Activated naive CD4-positive, alpha-beta T cell treated with anti-CD3 and anti-CD28 coated beads, Interleukin-2, amount 50 U/mL, for 16 hours (primary cell): Measurements from ENCODE around the gene N4BP2L2.
"Not testable (repeated sequence)": the region's sequence is repeated elsewhere in the genome, so short reads cannot be mapped to it uniquely, and the experiment has no call there.

Source experiments
- DNase-seq: peaks from one replicate; pipeline ENCODE4 v3.0.0-alpha.2; 2020

Gene N4BP2L2

GRCh38 chr13:32538621-32539246 lies at the start of gene N4BP2L2:
TSS of gene N4BP2L2 (minus strand) at chr13:32538795. CDS start at chr13:32537027, 1,768 bp downstream.
- DNase-seq, result peak; percentile 88

GRCh38 chr13:32587811-32588170 lies 49.2 kb upstream of the N4BP2L2 start:
- DNase-seq, result no peak

GRCh38 chr13:32587011-32587810 lies 48.6 kb upstream of the N4BP2L2 start:
- DNase-seq, result peak; percentile 60

- DNase-seq, result peak; percentile 93
These were observed 47.7 kb upstream of the N4BP2L2 start, which contains the start of gene PDS5B for GRCh38 chr13:32586080-32586900. TSS of gene PDS5B (plus strand) at chr13:32586452. CDS start at chr13:32648773, 62,321 bp downstream.

- DNase-seq, result no peak
These were observed 47.0 kb upstream of the N4BP2L2 start for GRCh38 chr13:32585550-32586079.

- DNase-seq, result no peak
These were observed 44.4 kb upstream of the N4BP2L2 start for GRCh38 chr13:32582991-32583390.

- DNase-seq, result no peak
These were observed 43.7 kb upstream of the N4BP2L2 start for GRCh38 chr13:32582281-32582680.

GRCh38 chr13:32581177-32581786 lies 42.7 kb upstream of the N4BP2L2 start:
- no peak for DNase-seq

- DNase-seq, result no peak
These were observed 38.4 kb upstream of the N4BP2L2 start for GRCh38 chr13:32577032-32577431.

- DNase-seq, result not testable (repeated sequence)
These were observed 37.1 kb upstream of the N4BP2L2 start for GRCh38 chr13:32575687-32576086.

GRCh38 chr13:32560842-32561241 lies 22.2 kb upstream of the N4BP2L2 start:
- not testable (repeated sequence) for DNase-seq

- DNase-seq, result no peak
These were observed 17.0 kb upstream of the N4BP2L2 start for GRCh38 chr13:32555613-32556012.

- DNase-seq, result no peak
These were observed 15.1 kb upstream of the N4BP2L2 start for GRCh38 chr13:32553720-32554119.

GRCh38 chr13:32549788-32550187 lies 11.2 kb upstream of the N4BP2L2 start:
- DNase-seq, result no peak

GRCh38 chr13:32548837-32549236 lies 10.2 kb upstream of the N4BP2L2 start:
- no peak for DNase-seq

- DNase-seq, result no peak
These were observed 6.5 kb upstream of the N4BP2L2 start for GRCh38 chr13:32545083-32545482.

- DNase-seq, result no peak
These were observed 3.6 kb upstream of the N4BP2L2 start for GRCh38 chr13:32542221-32542620.

GRCh38 chr13:32538143-32538620 lies 413 bp downstream of the N4BP2L2 start:
- no peak for DNase-seq

GRCh38 chr13:32537580-32538142 lies 934 bp downstream of the N4BP2L2 start:
- DNase-seq, result peak; percentile 40

GRCh38 chr13:32535748-32536147 lies 2.8 kb downstream of the N4BP2L2 start:
- DNase-seq, result no peak

GRCh38 chr13:32535115-32535514 lies 3.5 kb downstream of the N4BP2L2 start:
- no peak for DNase-seq

GRCh38 chr13:32530841-32531253 lies 7.7 kb downstream of the N4BP2L2 start:
- no peak for DNase-seq
